ENCODE measurements around the gene STRADB.
"Not testable (repeated sequence)": the region's sequence is repeated elsewhere in the genome, so short reads cannot be mapped to it uniquely, and the experiment has no call there.

- not testable (repeated sequence) for TF ChIP-seq CTCF (IDR thresholded peaks at IDR 0.05 in 4 of 5, conservative IDR thresholded peaks at IDR 0.05 in 1 of 5); POLR2A (IDR thresholded peaks at IDR 0.05)
These were observed 12.1 kb upstream of the STRADB start for GRCh38 chr2:201439336-201439922.

Measured in gastrocnemius medialis (tissue), 4 donors.